NCI-H146 treated with DMSO at 0.1 percent for 48 hours (cell line): ENCODE results near the gene EPYC.

ENCODE experiments used
- DNase-seq: peaks from one replicate; lab custom pipeline; 2025; ENCODE audit not compliant: unreplicated experiment; lab: John Stamatoyannopoulos, UW

The EPYC gene

GRCh38 chr12:90915353-90915752 is 89.4 kb downstream of the EPYC start:
- no peak for DNase-seq
